Measurements from ENCODE around the gene CSH1.
"Not testable (repeated sequence)": the region's sequence is repeated elsewhere in the genome, so short reads cannot be mapped to it uniquely, and the experiment has no call there.

CSH1 gene

GRCh38 chr17:63869491-63870291 lies 26.7 kb downstream of the CSH1 start:
- not testable (repeated sequence) for DNase-seq (ENCODE audit: low read depth, low spot score)

GRCh38 chr17:63866625-63867024 lies 29.7 kb downstream of the CSH1 start:
- DNase-seq (ENCODE audit: low read depth, low spot score): not testable (repeated sequence)

DNA sequence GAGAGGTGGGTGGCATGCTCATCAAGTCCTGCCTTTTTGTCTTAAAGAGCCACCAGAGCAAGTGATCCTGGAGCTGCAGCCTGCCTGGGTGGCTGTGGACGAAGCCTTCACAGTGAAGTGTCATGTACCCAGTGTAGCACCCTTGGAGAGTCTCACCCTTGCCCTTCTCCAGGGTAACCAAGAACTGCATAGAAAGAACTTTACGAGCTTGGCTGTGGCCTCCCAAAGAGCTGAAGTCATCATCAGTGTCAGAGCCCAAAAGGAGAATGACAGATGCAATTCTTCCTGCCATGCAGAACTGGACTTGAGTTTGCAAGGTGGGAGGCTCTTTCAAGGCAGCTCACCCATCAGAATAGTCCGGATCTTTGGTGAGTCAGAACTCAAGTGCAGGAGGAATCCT lies 37.1 kb downstream of the CSH1 start:
- no peak for DNase-seq (ENCODE audit: low read depth, low spot score)

DNA sequence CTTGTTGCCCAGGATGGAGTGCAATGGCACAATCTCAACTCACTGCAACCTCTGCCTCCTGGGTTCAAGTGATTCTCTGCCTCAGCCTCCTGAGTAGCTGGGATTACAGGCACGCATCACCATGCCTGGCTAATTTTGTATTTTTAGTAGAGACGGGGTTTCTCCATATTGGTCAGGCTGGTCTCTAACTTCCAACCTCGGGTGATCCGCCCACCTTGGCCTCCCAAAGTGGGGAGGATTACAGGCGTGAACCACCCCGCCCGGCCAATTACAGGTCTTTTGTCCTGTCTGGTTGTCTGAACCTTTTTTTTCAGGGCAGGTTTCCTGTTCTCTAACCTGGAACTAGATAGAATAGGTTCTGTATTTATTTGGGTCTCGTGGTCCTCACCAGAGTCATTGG lies 39.9 kb downstream of the CSH1 start:
- DNase-seq (ENCODE audit: low read depth, low spot score): not testable (repeated sequence)

DNA sequence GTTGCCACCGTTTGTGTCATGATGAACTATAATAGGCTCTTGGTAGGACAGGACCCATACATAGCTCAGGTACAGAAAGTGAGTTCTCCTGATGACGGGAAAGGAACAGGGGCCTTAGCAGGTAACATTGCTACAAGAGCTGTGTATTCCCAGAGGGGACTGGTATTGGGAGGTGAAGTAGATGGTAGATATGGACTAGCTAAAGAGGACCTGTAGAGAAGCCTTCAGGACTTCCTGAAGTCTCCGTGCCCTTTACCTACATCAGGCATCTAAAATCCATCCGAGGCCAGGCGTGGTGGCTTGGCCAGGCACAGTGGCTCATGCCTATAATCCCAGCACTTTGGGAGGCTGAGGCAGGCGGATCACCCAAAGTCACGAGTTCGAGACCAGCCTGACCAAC lies 41.2 kb downstream of the CSH1 start:
- no peak for DNase-seq (ENCODE audit: low read depth, low spot score)

GRCh38 chr17:63854709-63855108 lies 41.7 kb downstream of the CSH1 start:
- no peak for DNase-seq (ENCODE audit: low read depth, low spot score)

GRCh38 chr17:63853260-63853659 lies 43.1 kb downstream of the CSH1 start:
- no peak for DNase-seq (ENCODE audit: low read depth, low spot score)

GRCh38 chr17:63850401-63850800 lies 46.0 kb downstream of the CSH1 start:
- no peak for DNase-seq (ENCODE audit: low read depth, low spot score)

GRCh38 chr17:63848834-63849689 lies 47.3 kb downstream of the CSH1 start:
- DNase-seq (ENCODE audit: low read depth, low spot score): no peak

GRCh38 chr17:63847525-63848249 lies 48.7 kb downstream of the CSH1 start:
- DNase-seq (ENCODE audit: low read depth, low spot score): no peak

GRCh38 chr17:63845509-63845908 lies 50.9 kb downstream of the CSH1 start:
- DNase-seq (ENCODE audit: low read depth, low spot score): no peak
